Retina (tissue), 1 donor: ENCODE measurements around the gene MGAT5B.
"Not testable (repeated sequence)": the region's sequence is repeated elsewhere in the genome, so short reads cannot be mapped to it uniquely, and the experiment has no call there.

Experiments
- DNase-seq: peaks from one replicate; pipeline ENCODE4 v3.0.0-alpha.2; 2016

Gene MGAT5B

DNA sequence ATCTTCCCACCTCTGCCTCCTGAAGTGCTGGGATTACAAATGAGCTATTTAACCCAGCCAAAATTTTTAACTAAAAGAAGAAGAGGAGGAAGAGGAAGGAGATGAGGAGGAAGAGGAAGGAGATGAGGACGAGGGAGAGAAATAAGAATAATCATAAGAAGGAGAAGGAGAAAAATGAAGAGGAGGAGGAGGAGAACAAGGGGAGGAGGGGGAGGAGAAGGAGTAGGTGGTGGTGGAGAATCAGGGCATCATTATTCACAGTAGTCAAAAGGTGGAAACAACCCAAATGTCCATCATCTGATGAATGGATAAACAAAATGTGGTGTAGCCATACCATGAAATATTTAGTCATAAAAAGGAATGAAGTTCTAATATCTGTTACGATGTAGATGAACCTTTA lies 21.2 kb upstream of the MGAT5B start:
- DNase-seq, result no peak

DNA sequence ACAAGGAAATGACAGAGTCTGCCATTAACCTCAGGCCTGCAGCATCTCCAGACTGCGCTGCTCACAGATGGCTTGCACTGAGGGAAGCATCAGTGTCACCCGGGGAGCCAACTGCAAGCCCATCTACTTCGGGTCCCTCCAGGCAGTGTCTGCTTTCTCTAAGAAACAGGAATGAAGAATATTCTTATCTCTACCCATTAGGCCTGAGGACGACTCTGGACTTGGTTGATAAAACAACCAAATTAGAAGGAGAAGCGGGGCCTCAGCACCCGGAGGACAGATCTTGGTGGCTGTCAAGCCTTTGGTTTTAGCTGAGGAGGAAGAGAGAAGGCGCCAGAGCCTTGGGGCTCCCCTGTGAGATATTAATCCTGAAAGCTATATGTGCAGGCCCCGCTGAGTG lies 19.5 kb upstream of the MGAT5B start:
- DNase-seq, result no peak

DNA sequence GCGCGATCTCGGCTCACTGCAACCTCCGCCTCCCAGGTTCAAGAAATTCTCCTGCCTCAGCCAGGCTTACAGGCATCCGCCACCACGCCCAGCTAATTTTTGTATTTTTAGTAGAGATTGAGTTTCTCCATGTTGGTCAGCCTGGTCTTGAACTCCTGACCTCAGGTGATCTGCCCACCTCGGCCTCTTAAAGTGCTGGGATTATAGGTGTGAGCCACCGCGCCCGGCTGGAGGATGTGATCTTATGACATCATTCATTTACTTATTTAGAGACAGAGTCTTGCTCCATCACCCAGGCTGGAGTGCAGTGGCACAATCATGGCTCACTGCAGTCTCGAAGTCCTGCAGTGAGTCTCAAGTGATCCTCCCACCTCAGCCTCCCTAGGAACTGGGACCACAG lies 19.0 kb upstream of the MGAT5B start:
- not testable (repeated sequence) for DNase-seq

DNA sequence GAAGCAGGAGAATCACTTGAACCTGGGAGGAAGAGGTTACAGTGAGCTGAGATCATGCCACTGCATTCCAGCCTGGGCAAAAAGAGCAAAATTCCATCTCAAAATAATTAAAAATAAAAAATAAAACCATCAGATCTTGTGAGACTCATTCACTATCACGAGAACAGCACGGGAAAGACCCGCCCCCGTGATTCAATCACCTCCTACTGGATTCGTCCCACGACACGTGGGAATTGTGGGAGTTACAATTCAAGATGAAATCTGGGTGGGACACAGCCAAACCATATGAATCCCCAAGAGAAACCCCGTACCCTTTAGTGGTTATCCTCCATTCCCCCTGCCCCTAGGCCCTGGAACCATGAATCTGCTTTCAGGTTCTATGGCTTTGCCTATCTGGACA lies 15.4 kb upstream of the MGAT5B start:
- DNase-seq, result no peak

DNA sequence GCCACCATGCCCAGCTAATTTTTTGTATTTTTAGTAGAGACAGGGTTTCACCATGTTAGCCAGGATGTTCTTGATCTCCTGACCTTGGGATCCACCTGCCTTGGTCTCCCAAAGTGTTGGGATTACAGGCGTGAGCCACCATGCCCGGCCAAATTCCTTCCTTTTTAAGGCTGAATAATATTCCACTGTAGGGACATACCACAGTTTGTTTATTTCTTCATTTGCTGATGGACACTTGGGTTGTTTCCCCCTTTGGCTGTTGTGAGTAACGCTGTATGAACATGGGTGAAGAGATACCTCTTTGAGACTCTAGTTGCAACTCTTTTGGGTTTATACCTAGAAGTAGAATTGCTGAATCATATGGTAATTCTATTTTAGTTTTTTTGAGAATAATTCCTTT lies 13.1 kb upstream of the MGAT5B start:
- DNase-seq, result no peak

DNA sequence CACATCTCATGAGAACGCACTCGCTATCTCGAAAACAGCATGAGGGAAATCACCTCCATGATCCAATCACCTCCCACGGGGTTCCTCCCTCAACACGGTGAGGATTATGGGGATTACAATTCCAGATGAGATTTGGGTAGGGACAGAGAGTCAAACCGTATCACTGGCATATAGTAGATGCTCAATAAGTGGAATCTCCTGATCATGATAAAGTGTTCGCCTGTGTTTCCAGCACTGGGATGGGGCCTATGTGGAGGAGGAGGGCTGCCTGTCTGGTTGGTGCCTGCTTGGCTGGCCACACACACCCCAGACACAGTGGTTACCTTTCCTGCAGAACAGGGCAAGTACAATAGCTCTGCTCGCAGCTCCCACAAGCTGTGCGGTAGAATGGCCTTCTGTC lies 6.1 kb upstream of the MGAT5B start:
- DNase-seq, result no peak

DNA sequence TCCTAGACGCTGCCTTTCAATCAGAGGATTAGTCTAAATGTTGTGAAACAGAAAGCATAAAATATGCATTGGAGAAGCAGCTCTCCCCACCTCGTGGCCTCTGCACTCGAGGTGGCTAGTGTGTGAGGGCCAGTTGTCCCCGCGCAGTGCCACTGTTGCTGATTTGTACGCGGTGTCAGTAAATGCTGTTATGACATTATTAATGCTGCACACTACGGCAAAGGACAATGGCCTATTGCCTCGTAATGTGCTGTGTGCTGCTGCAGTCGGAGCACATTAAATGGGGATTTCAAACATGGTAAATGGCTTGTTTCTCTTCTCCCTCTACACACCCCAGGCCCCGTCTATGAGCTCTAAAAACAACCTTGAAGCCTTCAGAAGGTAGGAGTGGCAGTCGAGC lies 5.7 kb upstream of the MGAT5B start:
- DNase-seq, result no peak

DNA sequence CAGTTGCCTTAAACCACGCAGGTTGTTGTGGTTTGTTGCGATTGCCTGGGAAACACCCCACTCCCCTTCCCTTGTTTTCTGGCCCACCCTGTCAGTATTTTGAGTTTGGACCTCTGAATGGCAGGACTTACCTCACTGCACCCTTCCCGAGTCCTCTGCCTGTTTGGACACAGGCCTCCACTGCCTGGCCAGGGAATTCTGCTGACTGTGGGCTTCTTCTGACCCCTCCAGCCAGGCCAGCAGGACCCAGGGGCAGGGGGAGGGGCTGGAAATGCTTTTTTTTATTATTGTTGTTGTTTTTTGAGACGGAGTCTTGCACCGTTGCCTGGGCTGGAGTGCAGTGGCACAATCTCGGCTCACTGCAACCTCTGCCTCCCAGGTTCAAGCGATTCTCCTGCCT lies 4.2 kb upstream of the MGAT5B start:
- DNase-seq, result no peak

DNA sequence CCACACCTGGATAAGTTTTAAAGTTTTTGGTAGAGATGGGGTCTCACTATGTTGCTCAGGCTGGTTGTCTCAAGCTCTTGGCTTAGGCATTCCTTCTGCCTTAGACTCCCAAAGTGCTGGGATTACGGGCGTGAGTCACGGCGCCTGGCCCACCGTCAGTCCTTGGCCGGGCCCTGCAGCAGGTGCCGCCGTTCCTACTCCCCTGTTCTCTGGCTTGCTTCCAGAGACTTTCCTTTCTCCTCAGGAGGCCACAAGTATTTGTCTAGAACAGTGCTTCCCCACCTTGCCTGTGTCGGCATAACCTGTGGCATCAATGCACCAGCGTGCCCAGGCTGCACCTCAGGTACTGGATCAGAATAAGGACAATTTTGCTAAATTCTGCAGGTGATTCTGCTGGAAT lies 3.0 kb upstream of the MGAT5B start:
- DNase-seq, result no peak

DNA sequence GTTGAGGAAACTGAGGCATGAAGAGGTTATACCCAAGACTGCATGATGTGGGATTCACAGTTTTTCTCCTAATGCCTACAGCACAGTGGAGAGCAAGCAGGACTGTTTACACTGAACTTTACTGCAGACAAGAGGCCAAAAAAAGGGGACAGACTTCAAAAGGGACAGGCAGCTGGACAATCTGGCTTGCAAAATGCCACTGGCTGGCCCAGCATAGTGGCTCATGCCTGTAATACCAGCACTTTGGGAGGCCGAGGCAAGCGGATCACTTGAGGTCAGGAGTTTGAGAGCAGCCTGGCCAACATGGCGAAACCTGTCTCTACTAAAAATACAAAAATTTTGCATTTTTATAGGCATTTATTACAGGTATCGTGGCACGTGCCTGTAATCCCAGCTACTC lies 2.0 kb upstream of the MGAT5B start:
- DNase-seq, result no peak

DNA sequence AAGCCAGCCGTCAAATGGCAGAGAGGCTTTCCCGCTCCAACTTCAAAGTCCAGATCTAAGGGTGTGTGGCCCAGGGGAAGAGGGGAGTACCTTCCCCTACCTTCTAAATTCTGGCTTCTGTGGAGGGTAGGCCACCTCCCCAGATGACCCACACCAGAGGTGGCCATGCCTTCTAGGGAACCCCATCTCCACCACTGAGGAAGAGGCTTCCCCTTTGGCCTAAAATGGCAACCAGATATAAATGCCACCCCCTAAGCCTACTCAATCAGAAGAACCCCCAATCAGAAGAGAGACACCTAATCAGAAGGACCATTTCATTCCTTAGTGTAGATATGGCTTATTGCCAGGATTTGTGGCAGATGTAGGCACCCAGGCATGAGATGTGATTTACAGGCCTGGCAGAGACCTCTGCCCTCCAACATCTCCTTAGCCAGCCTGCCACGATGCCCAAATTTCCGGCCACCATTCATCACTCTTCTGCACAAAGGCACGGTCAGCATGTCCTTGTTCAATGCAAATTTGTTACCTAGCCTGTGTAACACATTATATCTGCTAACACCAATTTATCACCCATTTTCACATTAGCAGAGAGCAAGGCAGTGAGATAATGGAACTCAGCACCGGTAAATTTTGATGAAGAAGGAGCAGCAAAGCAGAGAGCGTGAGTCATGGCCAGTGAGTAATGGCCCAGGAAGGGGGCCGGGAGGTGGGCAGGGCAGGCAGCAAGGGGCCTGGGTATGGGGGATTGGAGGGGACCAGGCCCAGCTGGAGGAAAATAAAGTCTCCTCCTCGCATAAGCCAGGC lies 1.2 kb upstream of the MGAT5B start:
- DNase-seq, result no peak

DNA sequence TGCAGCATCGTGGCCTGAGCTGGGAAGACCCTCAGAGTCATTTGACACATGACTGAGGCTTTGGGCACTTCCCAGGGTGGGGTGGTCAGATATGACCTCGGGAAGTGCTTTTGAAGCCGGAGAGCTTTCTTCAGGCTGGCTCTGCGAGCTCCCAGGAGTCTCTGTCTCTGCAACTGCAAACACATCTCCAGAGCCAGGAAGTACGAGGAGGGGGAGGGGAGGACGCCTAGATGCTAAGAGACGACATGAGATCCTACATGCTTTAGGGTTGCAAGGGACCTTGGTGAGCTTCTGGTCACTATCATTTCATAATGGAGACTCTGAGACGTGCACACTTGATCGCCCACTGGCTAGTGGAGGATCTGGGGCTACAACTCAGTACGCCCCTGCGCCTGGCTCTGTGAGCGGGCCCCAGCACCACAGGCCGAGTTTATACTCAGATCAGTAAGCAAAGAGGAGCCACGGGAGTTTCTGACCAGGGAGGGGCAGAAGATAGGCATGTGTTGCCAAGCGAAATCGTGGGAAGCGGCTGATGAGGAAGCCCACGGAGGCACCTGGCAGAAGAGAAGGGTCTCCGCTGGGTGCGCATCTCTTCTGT lies 527 bp upstream of the MGAT5B start:
- no peak for DNase-seq

DNA sequence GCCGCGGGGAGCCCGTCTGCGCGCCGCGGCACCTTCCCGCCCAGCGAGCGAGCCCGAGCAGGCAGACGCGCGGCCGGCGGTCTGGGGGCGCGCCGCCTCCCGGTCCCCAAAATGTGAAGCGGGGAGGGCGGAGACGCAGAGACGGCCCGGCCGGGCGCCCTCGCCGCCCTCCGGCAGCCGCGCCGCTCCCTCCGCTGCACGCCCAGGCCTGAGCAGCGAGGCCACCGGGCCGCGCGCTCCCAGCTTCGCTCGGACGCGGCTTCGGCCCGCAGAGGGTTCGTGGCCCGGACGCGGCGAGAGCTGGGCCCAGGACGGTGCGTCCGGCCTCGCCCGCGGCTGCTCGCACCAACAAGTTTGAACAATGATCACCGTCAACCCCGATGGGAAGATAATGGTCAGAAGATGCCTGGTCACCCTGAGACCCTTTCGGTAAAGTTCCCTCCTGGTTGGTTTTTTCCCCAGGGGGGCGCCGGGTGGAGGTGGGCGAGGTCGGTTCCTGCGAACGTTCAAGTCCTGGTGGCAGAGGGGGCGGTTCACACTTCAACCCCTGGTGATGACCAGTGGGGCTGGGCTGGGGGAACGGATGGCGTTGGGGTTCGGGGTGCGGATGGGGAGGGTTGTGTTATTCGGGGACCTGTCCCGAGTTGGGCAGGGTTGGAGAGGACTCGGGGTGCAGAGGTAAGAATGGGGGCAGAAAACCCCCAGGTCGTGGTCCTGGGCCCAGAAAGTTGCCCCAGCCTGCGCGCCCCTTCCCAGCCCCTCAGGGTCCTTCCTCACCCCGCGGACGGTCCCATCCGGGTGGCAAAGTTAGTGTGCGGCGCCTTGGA lies 678 bp downstream of the MGAT5B start:
- DNase-seq, result no peak

DNA sequence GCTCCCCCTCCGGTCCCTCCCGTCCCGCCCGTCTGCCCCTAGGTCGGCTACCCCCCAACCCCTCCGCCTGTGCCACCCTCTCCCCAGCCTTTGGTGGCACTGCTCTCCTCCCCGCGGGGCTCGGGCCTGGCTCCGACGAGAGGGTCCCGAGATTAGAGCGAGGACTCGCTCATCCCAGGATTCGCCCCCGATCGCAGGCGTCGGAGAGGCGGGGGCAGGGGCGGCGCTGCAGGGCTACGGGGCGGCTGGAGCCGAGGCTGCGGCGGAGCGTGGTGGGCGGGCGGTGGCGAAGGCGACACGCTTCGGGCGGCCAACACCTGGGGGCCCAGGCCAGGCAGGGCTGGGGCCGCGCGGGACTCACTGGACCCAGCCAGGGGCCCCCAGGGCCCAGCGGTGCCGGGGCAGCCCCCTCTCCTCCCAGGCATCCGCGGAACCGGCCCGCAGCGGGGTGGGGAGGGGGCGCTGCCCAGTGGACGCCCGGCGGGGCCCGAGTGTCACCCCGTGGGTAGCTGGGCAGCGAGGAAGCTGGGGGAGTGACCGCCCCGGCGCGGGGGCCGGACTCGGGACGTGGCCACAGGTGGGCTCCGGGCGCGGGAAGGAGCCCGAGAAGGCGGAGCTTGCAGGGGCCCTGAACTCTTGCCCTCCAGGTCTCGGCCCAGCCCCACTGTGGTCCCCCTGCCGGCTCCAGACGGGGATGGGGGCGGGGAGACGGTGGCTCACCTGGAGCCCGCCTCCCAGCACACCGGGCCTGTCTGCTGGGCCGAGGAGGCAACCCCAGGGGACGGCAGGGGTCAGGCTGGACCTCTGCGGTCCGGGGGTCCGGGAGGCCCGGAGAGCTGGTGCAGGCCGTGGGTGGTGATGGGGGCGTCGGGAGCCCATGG lies 1.5 kb downstream of the MGAT5B start:
- no peak for DNase-seq

DNA sequence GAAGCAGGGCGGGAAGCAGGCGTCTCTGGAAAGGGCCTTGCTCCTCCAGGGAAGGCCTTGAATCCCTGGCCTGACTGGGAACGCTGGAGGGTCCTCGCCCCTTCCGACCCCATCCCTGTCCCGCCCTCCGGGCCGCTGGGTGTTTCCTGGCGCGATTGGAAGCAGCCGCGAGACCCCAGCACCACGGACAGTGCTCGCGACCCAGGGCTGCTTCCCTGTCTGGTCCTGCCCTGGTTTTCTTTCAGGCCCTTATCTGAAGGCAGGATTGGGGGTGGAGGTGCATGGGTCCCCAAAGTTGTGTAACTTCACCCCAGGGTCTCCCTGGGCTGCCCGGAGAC lies 2.1 kb downstream of the MGAT5B start:
- DNase-seq, result no peak

DNA sequence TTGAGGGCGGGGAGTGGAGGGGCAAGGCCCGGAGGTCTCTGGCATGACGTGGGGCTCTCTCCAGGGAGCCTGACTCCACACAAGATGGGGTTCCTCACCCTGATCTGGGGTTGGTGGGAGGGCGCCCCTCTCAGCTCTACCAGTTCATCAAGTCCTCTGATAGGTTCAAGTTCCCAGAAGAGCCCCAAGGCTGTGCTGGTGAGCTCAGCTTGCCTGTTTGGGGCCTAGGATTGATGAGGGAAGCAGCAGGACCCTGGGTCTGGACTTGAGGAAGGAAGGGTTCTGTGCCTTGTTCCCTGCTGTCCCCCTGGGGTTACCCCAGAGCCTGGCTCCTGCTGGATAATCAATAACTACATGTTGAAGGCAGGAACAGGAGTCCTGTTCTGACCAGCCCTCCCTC lies 3.5 kb downstream of the MGAT5B start:
- no peak for DNase-seq

DNA sequence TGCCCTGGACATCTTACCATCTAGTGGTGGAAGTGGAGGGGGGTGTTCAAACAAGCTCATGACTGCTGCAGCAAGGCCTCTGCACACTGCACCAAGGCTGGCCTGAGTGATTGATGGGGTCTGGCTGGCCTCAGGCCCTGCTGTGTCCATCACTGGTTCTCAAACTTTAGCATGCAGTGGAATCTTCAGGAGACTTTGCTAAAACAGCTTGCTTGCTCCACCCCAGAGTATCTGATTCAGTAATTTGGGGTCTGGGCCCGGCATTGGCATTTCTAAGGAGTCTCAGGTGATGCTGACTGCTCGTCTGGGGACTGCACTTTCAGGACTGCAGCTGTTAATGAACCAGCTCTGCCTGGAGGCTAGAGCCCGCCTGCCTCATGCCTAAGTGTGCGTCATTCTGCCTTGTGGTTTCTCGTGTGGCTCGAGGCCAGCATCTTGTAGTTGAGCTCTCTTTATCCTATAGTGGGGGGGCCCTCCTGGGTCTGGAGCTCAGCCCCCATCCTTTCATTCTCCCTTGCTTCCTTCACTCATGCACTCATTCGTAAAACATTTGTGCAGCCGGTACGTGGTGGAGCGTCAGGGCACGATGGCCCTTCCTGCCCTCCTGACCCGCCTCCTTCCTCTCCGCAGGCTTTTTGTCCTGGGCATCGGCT lies 4.1 kb downstream of the MGAT5B start:
- DNase-seq, result no peak

DNA sequence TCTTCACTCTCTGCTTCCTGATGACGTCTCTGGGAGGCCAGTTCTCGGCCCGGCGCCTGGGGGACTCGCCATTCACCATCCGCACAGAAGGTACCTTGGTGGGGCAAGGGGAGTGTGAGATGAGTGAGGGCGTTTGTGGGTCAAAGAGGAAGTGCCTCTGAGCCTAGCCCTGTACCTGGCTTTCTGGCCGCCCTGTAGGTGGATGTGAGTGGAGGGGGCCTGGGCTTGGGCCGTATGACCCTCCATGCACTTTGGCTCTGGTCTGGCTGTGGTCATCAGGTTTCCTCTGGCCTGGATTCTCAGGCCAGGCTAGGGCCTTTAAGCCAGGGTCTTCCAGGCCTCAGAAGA lies 4.6 kb downstream of the MGAT5B start:
- no peak for DNase-seq

DNA sequence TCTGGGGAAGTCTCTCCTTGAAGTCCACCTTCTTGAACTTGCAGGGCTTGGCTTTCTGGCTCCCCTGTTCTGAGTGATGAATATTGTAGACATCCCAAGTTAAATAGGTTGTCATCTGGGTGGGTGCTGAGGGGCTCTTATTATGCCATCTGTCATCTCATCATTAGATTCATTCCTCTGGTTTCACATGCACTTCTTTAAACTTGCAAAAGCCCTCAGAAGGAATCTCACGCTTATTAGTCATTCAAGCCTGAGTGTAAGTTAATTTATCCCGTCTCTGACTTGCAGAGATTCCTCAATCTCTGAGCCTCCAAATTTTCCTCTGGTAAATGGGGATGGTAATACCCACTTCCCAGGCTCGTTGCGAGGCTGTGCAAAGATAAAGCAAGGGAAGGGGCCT lies 5.7 kb downstream of the MGAT5B start:
- no peak for DNase-seq

DNA sequence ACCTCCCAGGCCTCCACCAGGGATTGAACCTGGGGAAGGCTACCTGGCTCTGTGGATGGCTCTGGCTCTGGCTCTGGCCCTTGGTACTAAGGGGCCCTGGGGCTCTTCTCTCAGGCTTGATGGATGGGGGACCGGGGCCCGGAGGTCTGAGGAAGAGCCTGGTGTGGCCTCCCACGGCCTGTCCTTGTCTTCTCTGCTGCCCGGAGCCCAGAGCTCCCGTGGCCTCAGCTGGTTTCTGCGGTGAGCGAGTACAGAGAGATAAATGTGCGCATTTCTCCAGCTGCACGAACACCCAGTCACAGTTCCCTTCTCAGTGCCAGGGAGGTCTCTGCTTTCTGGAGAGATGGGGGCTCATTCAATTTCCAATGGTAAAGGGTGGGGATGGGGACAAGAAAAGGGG lies 9.2 kb downstream of the MGAT5B start:
- DNase-seq, result peak; percentile 17

DNA sequence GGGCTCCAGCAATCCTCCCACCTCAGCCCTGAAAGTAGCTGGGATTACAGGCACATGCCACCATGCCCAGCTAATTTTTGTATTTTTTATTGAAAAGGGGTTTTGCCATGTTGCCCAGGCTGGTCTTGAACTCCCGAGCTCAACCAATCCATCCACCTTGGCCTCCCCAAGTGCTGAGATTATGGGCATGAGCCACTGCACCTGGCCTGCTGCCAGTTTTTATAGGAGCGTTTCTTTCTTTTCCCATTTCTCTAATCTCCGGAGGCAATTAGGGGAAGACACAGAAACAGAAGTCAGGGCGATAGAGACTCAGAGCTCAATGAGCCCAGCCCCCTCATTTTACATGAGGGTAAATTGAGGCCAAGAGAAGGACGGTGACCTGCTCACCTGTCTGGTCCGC lies 10.4 kb downstream of the MGAT5B start:
- DNase-seq, result no peak

DNA sequence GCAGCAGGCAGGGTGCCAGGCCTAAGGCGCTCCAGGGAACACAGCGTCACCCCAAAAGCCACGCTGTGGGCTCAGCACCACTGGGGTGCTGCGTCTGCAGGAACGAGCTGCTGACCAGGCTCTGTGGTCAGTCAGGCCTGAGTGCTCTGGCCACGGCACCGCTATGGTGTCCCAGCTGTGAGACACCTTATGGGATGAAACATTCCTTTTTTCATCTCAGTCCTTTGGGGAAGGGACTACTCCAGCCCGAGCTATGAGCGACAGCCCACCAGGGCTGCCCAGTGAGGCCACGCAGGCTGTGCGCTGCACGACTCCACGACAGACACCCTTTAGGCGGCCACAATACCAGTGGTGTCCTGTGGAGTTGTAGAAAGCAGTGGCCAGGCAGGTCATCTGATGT lies 11.1 kb downstream of the MGAT5B start:
- DNase-seq, result no peak

DNA sequence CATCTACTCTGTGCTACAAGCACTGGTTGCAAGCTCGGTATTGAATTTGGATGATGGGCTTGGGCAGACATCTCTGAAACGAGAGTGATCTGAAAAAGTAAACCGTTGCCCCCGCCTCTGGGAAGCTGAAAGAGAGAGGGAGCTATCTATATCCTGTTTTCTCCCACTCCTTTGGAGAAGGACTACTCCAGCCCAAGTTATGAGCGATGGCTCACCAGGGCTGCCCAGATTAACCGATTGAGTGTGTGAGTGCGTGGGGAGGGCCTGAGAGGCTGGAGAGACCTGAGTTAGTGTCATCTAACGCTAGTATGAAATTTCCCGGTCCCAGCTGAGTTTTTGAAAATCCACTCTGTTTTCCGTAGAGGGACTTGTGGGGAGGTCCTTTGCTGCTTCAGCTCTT lies 11.5 kb downstream of the MGAT5B start:
- DNase-seq, result no peak
